Measurements from ENCODE around the gene SSBP2. TPM values are rescaled to one million over a fixed set of nuclear protein-coding genes. Genes with fewer than 3 reads are reported as not detected.
"Not testable (repeated sequence)": the region's sequence is repeated elsewhere in the genome, so short reads cannot be mapped to it uniquely, and the experiment has no call there.

SSBP2 gene
- total RNA-seq, 2 donors from 2014 or later = 23.7 to 75.0 TPM

DNA sequence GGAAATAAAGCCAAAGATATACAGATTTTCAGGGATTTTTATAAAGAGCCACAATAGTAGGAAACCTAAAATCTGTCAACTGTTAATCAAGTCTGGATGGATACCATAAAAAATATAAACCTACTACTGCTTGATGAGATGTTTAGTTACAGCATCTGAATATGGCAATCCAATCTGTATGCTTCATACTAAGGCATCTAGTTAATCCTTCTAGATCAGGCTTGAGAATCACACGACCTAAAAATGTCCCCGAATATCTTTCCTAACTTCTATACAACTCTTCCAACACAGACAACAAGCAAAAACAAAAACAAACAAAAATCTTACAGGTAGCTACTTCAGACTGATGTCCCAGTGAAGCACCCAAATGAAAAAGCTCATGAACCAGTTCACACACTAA, 29.8 kb downstream of the SSBP2 start:
- no peak for DNase-seq (ENCODE audit: low spot score)
- H3K4me3 ChIP-seq = no peak overlapping the region
- peaks cover 8 to 55% of the 10 kb centered on the region in 2 donors for H3K4me1 ChIP-seq (ENCODE audit: control insufficient read depth in 1 of 2, low read depth in 2 of 2)
- ATAC-seq (ENCODE audit: insufficient number of reproducible peaks, low FRiP score, low read depth) = no peak
- no peaks in the 10 kb centered on the region for H3K27me3 ChIP-seq (replicated peaks; ENCODE audit: insufficient read depth)
- no peaks in the 10 kb centered on the region for H3K9me3 ChIP-seq
- no peaks in the 10 kb centered on the region for H3K36me3 ChIP-seq
- TF ChIP-seq, protein P1, sequence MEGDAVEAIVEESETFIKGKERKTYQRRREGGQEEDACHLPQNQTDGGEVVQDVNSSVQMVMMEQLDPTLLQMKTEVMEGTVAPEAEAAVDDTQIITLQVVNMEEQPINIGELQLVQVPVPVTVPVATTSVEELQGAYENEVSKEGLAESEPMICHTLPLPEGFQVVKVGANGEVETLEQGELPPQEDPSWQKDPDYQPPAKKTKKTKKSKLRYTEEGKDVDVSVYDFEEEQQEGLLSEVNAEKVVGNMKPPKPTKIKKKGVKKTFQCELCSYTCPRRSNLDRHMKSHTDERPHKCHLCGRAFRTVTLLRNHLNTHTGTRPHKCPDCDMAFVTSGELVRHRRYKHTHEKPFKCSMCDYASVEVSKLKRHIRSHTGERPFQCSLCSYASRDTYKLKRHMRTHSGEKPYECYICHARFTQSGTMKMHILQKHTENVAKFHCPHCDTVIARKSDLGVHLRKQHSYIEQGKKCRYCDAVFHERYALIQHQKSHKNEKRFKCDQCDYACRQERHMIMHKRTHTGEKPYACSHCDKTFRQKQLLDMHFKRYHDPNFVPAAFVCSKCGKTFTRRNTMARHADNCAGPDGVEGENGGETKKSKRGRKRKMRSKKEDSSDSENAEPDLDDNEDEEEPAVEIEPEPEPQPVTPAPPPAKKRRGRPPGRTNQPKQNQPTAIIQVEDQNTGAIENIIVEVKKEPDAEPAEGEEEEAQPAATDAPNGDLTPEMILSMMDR (IDR thresholded peaks at IDR 0.05) = no peak
- H3K27ac ChIP-seq = no peak overlapping the region

DNA sequence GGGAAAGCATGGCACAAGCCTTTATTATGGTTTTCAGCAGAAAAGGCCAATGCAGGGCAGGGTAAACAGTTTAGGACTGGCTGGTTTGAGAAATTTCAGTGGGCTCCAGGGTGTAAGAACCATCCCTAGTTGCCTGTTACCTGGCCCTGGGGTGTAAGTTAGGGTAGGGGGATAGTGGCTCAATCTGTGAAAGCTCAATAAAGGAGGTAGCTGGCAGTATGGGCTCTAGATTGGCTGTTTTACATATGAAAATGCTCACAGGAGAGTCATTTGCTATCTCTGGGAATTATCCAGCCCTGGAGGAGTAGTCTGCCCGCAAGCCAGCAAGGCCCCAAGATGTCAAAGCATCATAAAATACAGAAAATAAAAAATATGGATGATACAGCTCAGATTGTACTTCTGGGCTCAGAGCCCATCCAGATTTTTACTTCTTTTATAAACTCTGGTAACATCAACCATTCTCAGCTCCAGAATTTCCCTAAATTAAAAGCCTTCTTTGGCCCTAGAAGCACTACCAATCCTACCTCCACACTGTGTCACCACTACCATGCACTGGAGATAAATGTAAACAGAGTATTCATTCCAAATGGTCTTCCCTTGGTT, 31.1 kb downstream of the SSBP2 start:
- ATAC-seq (ENCODE audit: insufficient number of reproducible peaks, low FRiP score, low read depth) = no peak
- Histone ChIP-seq H3K4me3 (no peak overlapping the region), H3K27ac (no peak overlapping the region), H3K36me3 (no peaks in the 10 kb centered on the region), H3K9me3 (no peaks in the 10 kb centered on the region), H3K27me3 (replicated peaks; ENCODE audit: insufficient read depth) (no peaks in the 10 kb centered on the region), H3K4me1 (ENCODE audit: control insufficient read depth in 1 of 2, low read depth in 2 of 2) (peaks cover 8 to 54% of the 10 kb centered on the region in 2 donors)
- TF ChIP-seq, protein P1 (IDR thresholded peaks at IDR 0.05) = no peak
- no peak for DNase-seq (ENCODE audit: low spot score)

DNA sequence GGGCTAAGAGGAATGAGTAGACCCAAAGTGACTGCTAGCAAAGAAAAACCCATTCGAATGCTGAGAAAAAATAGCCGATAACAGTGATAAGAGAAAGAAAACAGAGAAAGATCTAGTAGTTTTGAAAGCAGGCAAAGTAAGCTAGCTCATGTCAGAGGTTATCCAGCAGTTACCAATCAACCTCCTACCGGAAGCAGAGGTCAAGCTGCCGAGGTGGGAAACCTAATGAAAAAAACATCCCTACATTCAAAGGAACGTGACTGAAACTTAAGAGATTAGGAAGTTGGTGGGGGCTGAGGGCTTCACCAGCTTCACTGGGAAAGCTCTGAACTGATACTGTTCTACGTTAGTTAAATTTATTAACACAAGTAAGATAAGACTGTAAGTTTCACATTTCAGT, 32.6 kb downstream of the SSBP2 start:
- Histone ChIP-seq H3K4me1 (ENCODE audit: control insufficient read depth in 1 of 2, low read depth in 2 of 2) (peaks cover 8 to 53% of the 10 kb centered on the region in 2 donors), H3K27ac (no peak overlapping the region), H3K36me3 (no peaks in the 10 kb centered on the region), H3K4me3 (no peak overlapping the region), H3K9me3 (no peaks in the 10 kb centered on the region), H3K27me3 (replicated peaks; ENCODE audit: insufficient read depth) (no peaks in the 10 kb centered on the region)
- no peak for ATAC-seq (ENCODE audit: insufficient number of reproducible peaks, low FRiP score, low read depth)
- TF ChIP-seq, protein P1 (IDR thresholded peaks at IDR 0.05) = no peak
- no peak for DNase-seq (ENCODE audit: low spot score)

DNA sequence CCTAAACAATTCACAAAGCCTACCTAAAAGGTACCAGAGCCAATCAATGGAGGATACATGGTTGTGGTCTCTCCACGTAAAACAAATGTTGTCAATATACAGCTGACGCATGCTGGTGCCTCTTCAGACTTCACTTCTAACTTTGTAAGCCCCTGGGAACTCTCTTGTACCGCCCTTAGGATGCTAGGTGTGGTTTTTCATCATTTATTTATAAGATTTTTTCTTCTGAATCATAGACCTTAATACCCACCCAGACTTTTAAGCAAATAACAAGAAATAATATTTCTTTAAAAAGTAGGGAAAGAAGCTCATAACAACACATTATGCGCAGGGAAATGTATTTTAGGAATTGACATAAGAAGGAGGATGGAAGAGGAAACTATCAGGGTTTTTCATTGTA, 33.0 kb downstream of the SSBP2 start:
- TF ChIP-seq, protein P1 (IDR thresholded peaks at IDR 0.05) = no peak
- Histone ChIP-seq H3K27me3 (replicated peaks; ENCODE audit: insufficient read depth) (no peaks in the 10 kb centered on the region), H3K4me3 (no peak overlapping the region), H3K36me3 (no peaks in the 10 kb centered on the region), H3K4me1 (ENCODE audit: control insufficient read depth in 1 of 2, low read depth in 2 of 2) (peaks cover 8 to 50% of the 10 kb centered on the region in 2 donors), H3K9me3 (no peaks in the 10 kb centered on the region), H3K27ac (no peak overlapping the region)
- DNase-seq (ENCODE audit: low spot score) = no peak
- no peak for ATAC-seq (ENCODE audit: insufficient number of reproducible peaks, low FRiP score, low read depth)

DNA sequence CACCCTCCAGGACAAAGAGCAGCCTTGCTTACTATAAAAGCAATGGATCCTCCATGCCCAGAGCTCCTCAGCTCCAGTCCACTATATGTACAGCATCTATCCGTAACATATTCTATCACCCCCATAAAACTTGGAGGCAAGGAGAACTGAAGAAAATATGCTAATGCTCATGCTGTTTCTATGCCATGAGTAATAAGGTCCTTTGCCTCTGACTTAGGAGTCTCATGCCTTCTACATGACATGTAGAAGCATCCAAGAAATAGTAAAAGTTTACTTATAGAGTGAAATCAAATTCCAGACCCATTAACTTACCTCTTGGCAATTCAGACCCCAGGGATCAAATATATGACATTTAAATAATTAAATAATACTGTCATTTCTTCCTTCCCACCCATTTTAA, 33.7 kb downstream of the SSBP2 start:
- Histone ChIP-seq H3K36me3 (no peaks in the 10 kb centered on the region), H3K9me3 (no peaks in the 10 kb centered on the region), H3K27ac (no peak overlapping the region), H3K4me1 (ENCODE audit: control insufficient read depth in 1 of 2, low read depth in 2 of 2) (peaks cover 4 to 44% of the 10 kb centered on the region in 2 donors), H3K27me3 (replicated peaks; ENCODE audit: insufficient read depth) (no peaks in the 10 kb centered on the region), H3K4me3 (no peak overlapping the region)
- DNase-seq (ENCODE audit: low spot score) = no peak
- TF ChIP-seq, protein P1 (IDR thresholded peaks at IDR 0.05) = no peak
- no peak for ATAC-seq (ENCODE audit: insufficient number of reproducible peaks, low FRiP score, low read depth)

DNA sequence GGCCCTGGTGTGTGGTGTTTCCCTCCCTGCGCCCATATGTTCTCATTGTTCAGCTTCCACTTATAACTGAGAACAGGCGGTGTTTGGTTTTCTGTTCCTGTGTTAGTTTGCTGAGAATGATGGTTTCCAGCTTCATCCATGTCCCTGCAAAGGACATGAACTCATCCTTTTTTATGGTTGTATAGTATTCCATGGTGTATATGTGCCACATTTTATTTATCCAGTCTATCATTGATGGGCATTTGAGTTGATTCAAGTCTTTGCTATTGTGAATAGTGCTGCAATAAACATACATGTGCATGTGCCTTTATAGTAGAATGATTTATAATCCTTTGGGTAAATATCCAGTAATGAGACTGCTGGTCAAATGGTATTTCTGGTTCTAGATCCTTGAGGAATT, 36.8 kb downstream of the SSBP2 start:
- H3K4me1 ChIP-seq (ENCODE audit: control insufficient read depth in 1 of 2, low read depth in 2 of 2) = peaks cover 4 to 27% of the 10 kb centered on the region in 2 donors

More for the DNA sequence above, 36.8 kb downstream of the SSBP2 start:
- H3K9me3 ChIP-seq; H3K4me3 ChIP-seq; H3K27ac ChIP-seq; ATAC-seq (ENCODE audit: insufficient number of reproducible peaks, low FRiP score, low read depth); H3K36me3 ChIP-seq; H3K27me3 ChIP-seq (replicated peaks; ENCODE audit: insufficient read depth); DNase-seq (ENCODE audit: low spot score): not testable (repeated sequence)

Data from thoracic aorta (tissue), 2 donors.